Vagina (tissue), 2 donors: ENCODE measurements around the gene MAPKBP1.

ENCODE experiments used
- CTCF ChIP-seq, 3 experiments: fragments of 450-650 bp in 2 of 3; fragments of 200-600 bp in 1 of 3; sonication (generic) in 1 of 3; IDR thresholded peaks; one replicate each; pipeline ENCODE4 v1.5.1; 2017 to 2019; ENCODE audit warnings: antibody characterized with exemption in 3 of 3, mild to moderate bottlenecking in 2 of 3, moderate library complexity in 2 of 3
- POLR2A ChIP-seq, 2 donors: fragments of 450-650 bp; IDR thresholded peaks; one replicate each; pipeline ENCODE4 v1.6.1; 2017; ENCODE audit warnings: antibody characterized with exemption in 2 of 2, mild to moderate bottlenecking in 2 of 2, moderate library complexity in 2 of 2

DNA sequence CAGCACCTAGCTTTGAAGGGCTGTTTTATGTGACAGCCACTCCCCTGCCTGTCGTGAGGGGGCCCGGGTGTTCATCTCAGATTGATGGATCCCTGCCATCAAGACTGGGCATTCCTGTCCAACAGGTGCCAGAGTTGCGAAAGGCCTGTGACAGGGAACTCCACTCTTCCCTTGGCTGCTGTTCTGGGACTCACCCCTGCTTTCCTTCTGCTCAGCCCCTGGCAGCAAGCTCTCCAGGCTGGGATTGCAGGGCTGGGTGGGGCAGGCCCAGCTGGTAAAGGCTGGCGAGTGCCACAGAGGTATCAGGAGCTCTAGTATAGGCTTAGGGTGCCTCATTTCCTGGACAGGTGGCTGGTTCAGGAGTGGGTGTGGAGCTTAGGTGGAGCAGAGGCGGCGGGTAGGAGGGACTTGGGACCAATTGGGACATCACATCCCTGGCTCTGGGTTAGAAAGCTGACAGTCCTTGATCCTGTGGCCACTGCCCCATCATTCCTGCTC lies 64.2 kb downstream of the MAPKBP1 start, which contains the start of gene PLA2G4B:
- TF ChIP-seq CTCF (IDR thresholded peaks at IDR 0.05): no peak
- no peak for TF ChIP-seq POLR2A (IDR thresholded peaks at IDR 0.05)
